SK-N-MC (cell line): ENCODE results near the gene TBPL2.

Source experiments
- EZH2 ChIP-seq: fragments of 200-600 bp; sonication (generic); IDR thresholded peaks from one replicate; pipeline ENCODE4 v1.6.1; 2017; ENCODE audit warnings: antibody characterized with exemption
- FOXP2 ChIP-seq: optimal IDR thresholded peaks from 2 replicates; pipeline ENCODE3; 2011; ENCODE audit warnings: mild to moderate bottlenecking, moderate library complexity; ENCODE audit not compliant: insufficient read depth; ENCODE audit errors: extremely low read length, control extremely low read depth
- POLR2AphosphoS5 ChIP-seq: IDR thresholded peaks from 2 replicates; pipeline ENCODE4 v1.6.1; 2012; ENCODE audit warnings: mild to moderate bottlenecking, low read depth, low read length, borderline replicate concordance

DNA sequence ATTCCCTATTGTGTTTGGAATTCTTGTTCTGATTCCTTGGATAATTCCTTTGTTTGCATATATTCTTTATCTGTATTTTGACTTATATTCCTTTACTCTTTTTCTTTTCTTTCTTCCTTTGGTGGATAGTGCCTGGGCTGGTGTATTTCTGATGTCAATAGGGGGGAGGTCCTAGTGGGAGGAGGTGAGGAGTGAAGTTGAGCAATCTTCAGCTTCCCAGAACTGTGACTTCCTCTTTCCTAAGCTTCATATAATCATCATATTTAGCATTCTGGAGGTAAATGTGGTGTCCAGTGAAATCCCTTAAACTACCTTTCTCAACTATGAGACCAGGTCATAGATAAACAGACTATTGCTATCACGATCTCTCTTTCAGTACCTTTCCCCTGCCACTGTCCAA lies 29.6 kb upstream of the TBPL2 start:
- no peak for TF ChIP-seq POLR2AphosphoS5
- no peak for TF ChIP-seq EZH2
- TF ChIP-seq FOXP2: no peak
